HG03378 (cell line): Measurements from ENCODE around the gene SEMA7A.
A peak's percentile ranks its signal among the peaks of the same experiment; 100 is the strongest.

Experiments
- ATAC-seq: cut with Tn5 transposase; IDR thresholded peaks from one replicate; pipeline ENCODE4 v1.9.1; 2021; ENCODE audit warnings: mild to moderate bottlenecking, moderate library complexity; ENCODE audit not compliant: unreplicated experiment

SEMA7A gene

GRCh38 chr15:74402873-74403587 lies 30.7 kb downstream of the SEMA7A start:
- ATAC-seq, result peak; percentile 27

GRCh38 chr15:74402337-74402841 lies 31.4 kb downstream of the SEMA7A start:
- ATAC-seq, result no peak

- no peak for ATAC-seq
Measured at GRCh38 chr15:74400915-74401757, 32.6 kb downstream of the SEMA7A start.

GRCh38 chr15:74400313-74400860 lies 33.4 kb downstream of the SEMA7A start:
- ATAC-seq, result no peak

- no peak for ATAC-seq
Measured at GRCh38 chr15:74399511-74400312, 34.0 kb downstream of the SEMA7A start.

- no peak for ATAC-seq
Measured at GRCh38 chr15:74399100-74399499, 34.7 kb downstream of the SEMA7A start.

GRCh38 chr15:74398183-74398582 lies 35.6 kb downstream of the SEMA7A start:
- ATAC-seq, result no peak

- no peak for ATAC-seq
Measured at GRCh38 chr15:74397239-74398068, 36.3 kb downstream of the SEMA7A start.

- ATAC-seq, result peak; percentile 32
Measured at GRCh38 chr15:74396445-74397238, 37.1 kb downstream of the SEMA7A start.

GRCh38 chr15:74396146-74396438 lies 37.7 kb downstream of the SEMA7A start:
- ATAC-seq, result no peak

- ATAC-seq, result no peak
Measured at GRCh38 chr15:74395319-74396145, 38.2 kb downstream of the SEMA7A start.

GRCh38 chr15:74394090-74394846 lies 39.5 kb downstream of the SEMA7A start:
- ATAC-seq, result no peak

GRCh38 chr15:74393423-74393822 lies 40.3 kb downstream of the SEMA7A start:
- no peak for ATAC-seq

- ATAC-seq, result no peak
Measured at GRCh38 chr15:74392902-74393301, 40.9 kb downstream of the SEMA7A start.

- no peak for ATAC-seq
Measured at GRCh38 chr15:74392451-74392830, 41.3 kb downstream of the SEMA7A start.

GRCh38 chr15:74391582-74392450 lies 41.9 kb downstream of the SEMA7A start:
- ATAC-seq, result no peak
